Measurements from ENCODE around the gene TNK2.
"Not testable (repeated sequence)": the region's sequence is repeated elsewhere in the genome, so short reads cannot be mapped to it uniquely, and the experiment has no call there.

Gene TNK2

GRCh38 chr3:195816276-195816913, 92.0 kb downstream of the TNK2 start:
- DNase-seq = not testable (repeated sequence)

DNA sequence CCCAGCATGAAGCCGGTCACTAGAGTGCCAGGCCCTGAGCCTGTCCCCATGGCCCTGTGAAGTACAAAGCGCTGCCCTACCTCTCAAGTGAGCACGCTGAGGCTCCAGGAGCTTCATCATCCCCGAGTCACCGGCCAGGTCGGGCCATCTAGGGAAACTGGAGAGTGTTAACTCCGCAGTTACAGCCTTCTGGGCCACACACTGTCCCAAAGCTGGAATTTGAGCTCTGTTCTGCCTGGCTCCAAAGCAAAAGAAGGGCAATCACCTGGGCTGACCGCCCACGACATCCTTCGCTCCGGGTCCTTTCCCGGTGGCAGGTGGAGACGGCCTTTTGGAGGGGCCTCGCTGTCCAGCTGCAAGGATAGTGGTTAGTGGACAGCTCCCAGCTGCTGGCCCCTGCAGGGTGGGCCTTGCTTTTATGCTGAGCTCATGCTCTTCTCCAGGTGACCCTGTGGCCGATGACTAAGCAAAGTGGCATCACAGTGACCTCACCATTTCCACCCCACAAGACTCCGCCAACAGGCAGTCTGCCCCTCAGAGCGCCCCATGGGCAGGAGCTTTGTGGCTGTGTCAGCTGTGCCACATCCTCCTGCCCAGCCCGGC, 93.1 kb downstream of the TNK2 start:
- no peak for DNase-seq

GRCh38 chr3:195813916-195814640, 94.3 kb downstream of the TNK2 start:
- no peak for DNase-seq

All from NCI-H2227 treated with DMSO at 0.1 percent for 48 hours (cell line).